ENCODE data around the gene PPP1R16B.

Gene PPP1R16B

GRCh38 chr20:38818113-38819065, 12.9 kb downstream of the PPP1R16B start:
- no peak for TF ChIP-seq CTCF (IDR thresholded peaks at IDR 0.05; ENCODE audit: borderline replicate concordance, control extremely low read depth, extremely low read depth, insufficient read depth, missing control alignments)
- in situ Hi-C loops (cut with MboI; ENCODE audit: low sequenced_read_pairs, unreplicated experiment), result no loop called here
- no peak for DNase-seq (ENCODE audit: low spot score)

GRCh38 chr20:38825571-38825900, 20.0 kb downstream of the PPP1R16B start:
- no peak for DNase-seq (ENCODE audit: low spot score)
- TF ChIP-seq CTCF (IDR thresholded peaks at IDR 0.05; ENCODE audit: borderline replicate concordance, control extremely low read depth, extremely low read depth, insufficient read depth, missing control alignments), result no peak
- in situ Hi-C loops (cut with MboI; ENCODE audit: low sequenced_read_pairs, unreplicated experiment), result no loop called here

- TF ChIP-seq CTCF (IDR thresholded peaks at IDR 0.05; ENCODE audit: borderline replicate concordance, control extremely low read depth, extremely low read depth, insufficient read depth, missing control alignments), result no peak
- DNase-seq (ENCODE audit: low spot score), result no peak
- in situ Hi-C loops (cut with MboI; ENCODE audit: low sequenced_read_pairs, unreplicated experiment), result no loop called here
These were observed 20.6 kb downstream of the PPP1R16B start for GRCh38 chr20:38825901-38826625.

- no peak for DNase-seq (ENCODE audit: low spot score)
- in situ Hi-C loops (cut with MboI; ENCODE audit: low sequenced_read_pairs, unreplicated experiment), result no loop called here
These were observed 22.3 kb downstream of the PPP1R16B start for GRCh38 chr20:38827770-38828281.

GRCh38 chr20:38828514-38829295, 23.2 kb downstream of the PPP1R16B start:
- TF ChIP-seq CTCF (IDR thresholded peaks at IDR 0.05; ENCODE audit: borderline replicate concordance, control extremely low read depth, extremely low read depth, insufficient read depth, missing control alignments), result no peak
- DNase-seq (ENCODE audit: low spot score), result no peak
- in situ Hi-C loops (cut with MboI; ENCODE audit: low sequenced_read_pairs, unreplicated experiment), result no loop called here

More at GRCh38 chr20:38827770-38828281, 22.3 kb downstream of the PPP1R16B start:
- no peak for TF ChIP-seq CTCF (IDR thresholded peaks at IDR 0.05; ENCODE audit: borderline replicate concordance, control extremely low read depth, extremely low read depth, insufficient read depth, missing control alignments)

- no peak for TF ChIP-seq CTCF (IDR thresholded peaks at IDR 0.05; ENCODE audit: borderline replicate concordance, control extremely low read depth, extremely low read depth, insufficient read depth, missing control alignments)
- in situ Hi-C loops (cut with MboI; ENCODE audit: low sequenced_read_pairs, unreplicated experiment), result no loop called here
These were observed 23.9 kb downstream of the PPP1R16B start for GRCh38 chr20:38829296-38829875.

More at GRCh38 chr20:38829296-38829875, 23.9 kb downstream of the PPP1R16B start:
- no peak for DNase-seq (ENCODE audit: low spot score)
